ENCODE measurements around the gene RASD2.
"Not testable (repeated sequence)": the region's sequence is repeated elsewhere in the genome, so short reads cannot be mapped to it uniquely, and the experiment has no call there.

Gene RASD2

GRCh38 chr22:35514366-35514765 is 26.3 kb upstream of the RASD2 start:
- Histone ChIP-seq H2BK15ac (ENCODE audit: low read depth, poor library complexity, severe bottlenecking) (no peak overlapping the region), H3K23ac (ENCODE audit: low read length in 2 of 2) (no peak overlapping the region), H3K18ac (ENCODE audit: low read depth in 1 of 2, low read length in 2 of 2) (no peak overlapping the region), H3K9me3 (ENCODE audit: control insufficient read depth, low read length) (no peaks in the 10 kb centered on the region), H3K27me3 (ENCODE audit: control insufficient read depth in 1 of 2, insufficient read depth in 1 of 2, low read length in 2 of 2) (peaks cover 63 to 81% of the 10 kb centered on the region in 2 experiments), H3K79me1 (replicated peaks; ENCODE audit: low read length, poor library complexity, severe bottlenecking) (no peaks in the 10 kb centered on the region), H2BK120ac (ENCODE audit: low read depth, low read length) (no peak overlapping the region), H3K4ac (ENCODE audit: low read depth in 1 of 2, low read length in 2 of 2) (no peak overlapping the region), H3K14ac (ENCODE audit: low read length in 2 of 2) (no peak overlapping the region), H2AK5ac (ENCODE audit: low read length, severe bottlenecking) (no peak overlapping the region), H2BK12ac (ENCODE audit: low read length in 2 of 2) (no peak overlapping the region), H3K4me2 (ENCODE audit: low read length, poor library complexity, severe bottlenecking) (no peak overlapping the region), H3K4me3 (ENCODE audit: insufficient read depth in 1 of 2, low read depth in 1 of 2, low read length in 2 of 2) (no peak overlapping the region), H3K4me1 (ENCODE audit: control insufficient read depth, insufficient read depth, low read depth, low read length) (no peaks in the 10 kb centered on the region), H4K91ac (ENCODE audit: low read length) (no peak overlapping the region), H3K36me3 (ENCODE audit: control insufficient read depth in 1 of 2, insufficient read depth in 2 of 2, low read depth in 1 of 2, low read length in 2 of 2) (no peaks in the 10 kb centered on the region), H4K8ac (ENCODE audit: low read length) (no peak overlapping the region), H3K9ac (ENCODE audit: low read length) (no peak overlapping the region), H2BK5ac (ENCODE audit: low read depth, low read length, poor library complexity, severe bottlenecking) (no peak overlapping the region), H3K27ac (ENCODE audit: low read length, poor library complexity, severe bottlenecking) (no peak overlapping the region), H2AFZ (ENCODE audit: low read depth, low read length) (no peak overlapping the region)
- no peak for DNase-seq
- WGBS = 96% methylated on average over 2 of the region's 2 CpGs

- H3K18ac ChIP-seq (ENCODE audit: low read depth in 1 of 2, low read length in 2 of 2); H3K4ac ChIP-seq (ENCODE audit: low read depth in 1 of 2, low read length in 2 of 2); H3K36me3 ChIP-seq (ENCODE audit: control insufficient read depth in 1 of 2, insufficient read depth in 2 of 2, low read depth in 1 of 2, low read length in 2 of 2); H3K4me2 ChIP-seq (ENCODE audit: low read length, poor library complexity, severe bottlenecking); H2BK5ac ChIP-seq (ENCODE audit: low read depth, low read length, poor library complexity, severe bottlenecking); H3K9ac ChIP-seq (ENCODE audit: low read length); H2AK5ac ChIP-seq (ENCODE audit: low read length, severe bottlenecking); H3K27ac ChIP-seq (ENCODE audit: low read length, poor library complexity, severe bottlenecking); H3K4me3 ChIP-seq (ENCODE audit: insufficient read depth in 1 of 2, low read depth in 1 of 2, low read length in 2 of 2); H4K91ac ChIP-seq (ENCODE audit: low read length); H2AFZ ChIP-seq (ENCODE audit: low read depth, low read length); H3K23ac ChIP-seq (ENCODE audit: low read length in 2 of 2); H3K9me3 ChIP-seq (ENCODE audit: control insufficient read depth, low read length); H3K4me1 ChIP-seq (ENCODE audit: control insufficient read depth, insufficient read depth, low read depth, low read length); H3K14ac ChIP-seq (ENCODE audit: low read length in 2 of 2); H2BK12ac ChIP-seq (ENCODE audit: low read length in 2 of 2); H2BK120ac ChIP-seq (ENCODE audit: low read depth, low read length); H4K8ac ChIP-seq (ENCODE audit: low read length); H3K79me1 ChIP-seq (replicated peaks; ENCODE audit: low read length, poor library complexity, severe bottlenecking); H2BK15ac ChIP-seq (ENCODE audit: low read depth, poor library complexity, severe bottlenecking); DNase-seq: not testable (repeated sequence)
- H3K27me3 ChIP-seq (ENCODE audit: control insufficient read depth in 1 of 2, insufficient read depth in 1 of 2, low read length in 2 of 2) = peaks cover 73 to 84% of the 10 kb centered on the region in 2 experiments
- 93% methylated on average over 4 of the region's 4 CpGs for WGBS
These were observed 24.7 kb upstream of the RASD2 start for GRCh38 chr22:35515952-35516351.

GRCh38 chr22:35516723-35517122 is 23.9 kb upstream of the RASD2 start:
- Histone ChIP-seq H4K91ac (ENCODE audit: low read length) (no peak overlapping the region), H3K14ac (ENCODE audit: low read length in 2 of 2) (no peak overlapping the region), H3K36me3 (ENCODE audit: control insufficient read depth in 1 of 2, insufficient read depth in 2 of 2, low read depth in 1 of 2, low read length in 2 of 2) (no peaks in the 10 kb centered on the region), H3K4me3 (ENCODE audit: insufficient read depth in 1 of 2, low read depth in 1 of 2, low read length in 2 of 2) (no peak overlapping the region), H3K27me3 (ENCODE audit: control insufficient read depth in 1 of 2, insufficient read depth in 1 of 2, low read length in 2 of 2) (peaks cover 73 to 80% of the 10 kb centered on the region in 2 experiments), H2BK15ac (ENCODE audit: low read depth, poor library complexity, severe bottlenecking) (no peak overlapping the region), H3K4ac (ENCODE audit: low read depth in 1 of 2, low read length in 2 of 2) (no peak overlapping the region), H3K27ac (ENCODE audit: low read length, poor library complexity, severe bottlenecking) (no peak overlapping the region), H3K9me3 (ENCODE audit: control insufficient read depth, low read length) (no peaks in the 10 kb centered on the region), H3K79me1 (replicated peaks; ENCODE audit: low read length, poor library complexity, severe bottlenecking) (no peaks in the 10 kb centered on the region), H3K4me1 (ENCODE audit: control insufficient read depth, insufficient read depth, low read depth, low read length) (no peaks in the 10 kb centered on the region), H3K18ac (ENCODE audit: low read depth in 1 of 2, low read length in 2 of 2) (no peak overlapping the region), H3K4me2 (ENCODE audit: low read length, poor library complexity, severe bottlenecking) (no peak overlapping the region), H3K9ac (ENCODE audit: low read length) (no peak overlapping the region), H4K8ac (ENCODE audit: low read length) (no peak overlapping the region), H3K23ac (ENCODE audit: low read length in 2 of 2) (no peak overlapping the region), H2BK5ac (ENCODE audit: low read depth, low read length, poor library complexity, severe bottlenecking) (no peak overlapping the region), H2AFZ (ENCODE audit: low read depth, low read length) (no peak overlapping the region), H2BK12ac (ENCODE audit: low read length in 2 of 2) (no peak overlapping the region), H2AK5ac (ENCODE audit: low read length, severe bottlenecking) (no peak overlapping the region), H2BK120ac (ENCODE audit: low read depth, low read length) (no peak overlapping the region)
- 93% methylated on average over 9 of the region's 9 CpGs for WGBS
- DNase-seq = no peak

GRCh38 chr22:35517207-35517606 is 23.4 kb upstream of the RASD2 start:
- Histone ChIP-seq H3K9ac (ENCODE audit: low read length) (no peak overlapping the region), H3K27ac (ENCODE audit: low read length, poor library complexity, severe bottlenecking) (no peak overlapping the region), H3K27me3 (ENCODE audit: control insufficient read depth in 1 of 2, insufficient read depth in 1 of 2, low read length in 2 of 2) (peaks cover 74 to 75% of the 10 kb centered on the region in 2 experiments), H3K36me3 (ENCODE audit: control insufficient read depth in 1 of 2, insufficient read depth in 2 of 2, low read depth in 1 of 2, low read length in 2 of 2) (no peaks in the 10 kb centered on the region), H3K4me3 (ENCODE audit: insufficient read depth in 1 of 2, low read depth in 1 of 2, low read length in 2 of 2) (no peak overlapping the region), H3K4me2 (ENCODE audit: low read length, poor library complexity, severe bottlenecking) (no peak overlapping the region), H4K8ac (ENCODE audit: low read length) (no peak overlapping the region), H2AFZ (ENCODE audit: low read depth, low read length) (no peak overlapping the region), H2BK5ac (ENCODE audit: low read depth, low read length, poor library complexity, severe bottlenecking) (no peak overlapping the region), H3K18ac (ENCODE audit: low read depth in 1 of 2, low read length in 2 of 2) (no peak overlapping the region), H3K79me1 (replicated peaks; ENCODE audit: low read length, poor library complexity, severe bottlenecking) (no peaks in the 10 kb centered on the region), H3K9me3 (ENCODE audit: control insufficient read depth, low read length) (no peaks in the 10 kb centered on the region), H2AK5ac (ENCODE audit: low read length, severe bottlenecking) (no peak overlapping the region), H3K23ac (ENCODE audit: low read length in 2 of 2) (no peak overlapping the region), H3K4ac (ENCODE audit: low read depth in 1 of 2, low read length in 2 of 2) (no peak overlapping the region), H2BK15ac (ENCODE audit: low read depth, poor library complexity, severe bottlenecking) (no peak overlapping the region), H2BK12ac (ENCODE audit: low read length in 2 of 2) (no peak overlapping the region), H2BK120ac (ENCODE audit: low read depth, low read length) (no peak overlapping the region), H3K14ac (ENCODE audit: low read length in 2 of 2) (no peak overlapping the region), H4K91ac (ENCODE audit: low read length) (no peak overlapping the region), H3K4me1 (ENCODE audit: control insufficient read depth, insufficient read depth, low read depth, low read length) (no peaks in the 10 kb centered on the region)
- DNase-seq = no peak
- 85% methylated on average over 6 of the region's 6 CpGs for WGBS
